Hematopoietic multipotent progenitor cell treated with erythropoietin and hydrocortisone succinate and interleukin-3 and kit ligand, for 17 days (in vitro differentiated cells): ENCODE measurements around the gene RPA3.

ENCODE experiments used
- DNase-seq: peaks from one replicate; pipeline ENCODE4 v3.0.0-alpha.2; 2015; ENCODE audit warnings: low spot score

RPA3 gene

GRCh38 chr7:7653593-7654187, 64.7 kb downstream of the RPA3 start:
- peak; percentile 60 for DNase-seq

- DNase-seq, result no peak
Measured at GRCh38 chr7:7652798-7653540, 65.4 kb downstream of the RPA3 start.

- DNase-seq, result no peak
Measured at GRCh38 chr7:7651479-7651878, 66.9 kb downstream of the RPA3 start.

GRCh38 chr7:7650682-7651206, 67.7 kb downstream of the RPA3 start:
- DNase-seq, result no peak

GRCh38 chr7:7647495-7648036, 70.8 kb downstream of the RPA3 start:
- DNase-seq, result no peak

- DNase-seq, result no peak
Measured at GRCh38 chr7:7642081-7642480, 76.3 kb downstream of the RPA3 start.

- no peak for DNase-seq
Measured at GRCh38 chr7:7641129-7641663, 77.2 kb downstream of the RPA3 start.

GRCh38 chr7:7640221-7641128, 77.9 kb downstream of the RPA3 start, which contains the start of gene UMAD1:
UMAD1 (plus strand) TSS chr7:7640752; CDS start chr7:7673372, 32,620 bp downstream.
- peak; percentile 98 for DNase-seq

- peak; percentile 46 for DNase-seq
Measured at GRCh38 chr7:7639847-7640220, 78.6 kb downstream of the RPA3 start.

GRCh38 chr7:7639421-7639820, 79.0 kb downstream of the RPA3 start:
- no peak for DNase-seq

- no peak for DNase-seq
Measured at GRCh38 chr7:7630626-7631329, 87.6 kb downstream of the RPA3 start.

GRCh38 chr7:7628476-7628875, 89.9 kb downstream of the RPA3 start:
- DNase-seq, result no peak

- no peak for DNase-seq
Measured at GRCh38 chr7:7620644-7621210, 97.7 kb downstream of the RPA3 start.

- no peak for DNase-seq
Measured at GRCh38 chr7:7620236-7620635, 98.2 kb downstream of the RPA3 start.

GRCh38 chr7:7618410-7618809, 100.0 kb downstream of the RPA3 start:
- DNase-seq, result no peak

GRCh38 chr7:7617550-7617949, 100.9 kb downstream of the RPA3 start:
- no peak for DNase-seq

- DNase-seq, result peak; percentile 27
Measured at GRCh38 chr7:7614018-7614741, 104.2 kb downstream of the RPA3 start.

GRCh38 chr7:7613210-7613609, 105.2 kb downstream of the RPA3 start:
- DNase-seq, result no peak

- no peak for DNase-seq
Measured at GRCh38 chr7:7612519-7612918, 105.9 kb downstream of the RPA3 start.

- no peak for DNase-seq
Measured at GRCh38 chr7:7609330-7609729, 109.1 kb downstream of the RPA3 start.
